ENCODE data around the gene CCL22.
"Not testable (repeated sequence)": the region's sequence is repeated elsewhere in the genome, so short reads cannot be mapped to it uniquely, and the experiment has no call there.

Gene CCL22

DNA sequence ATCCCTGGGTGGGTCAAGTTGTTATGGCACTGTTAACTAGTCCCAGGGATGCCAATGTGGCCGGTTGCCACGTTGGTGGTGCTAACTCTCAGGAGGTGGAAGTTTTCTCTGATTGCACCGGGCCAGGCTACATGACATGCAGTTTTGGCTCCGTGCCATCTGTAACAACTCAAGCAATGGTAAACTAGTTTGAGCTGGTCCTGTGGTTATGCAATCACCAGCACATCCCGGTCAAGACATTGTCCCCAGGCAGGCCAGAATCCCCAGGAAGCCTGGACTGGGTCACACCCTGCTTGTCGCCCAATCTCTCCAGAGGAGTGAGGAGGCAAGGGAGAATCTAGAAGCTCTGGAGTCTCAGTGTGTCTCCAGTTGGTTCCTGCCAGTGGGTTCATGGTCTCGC is 35.9 kb downstream of the CCL22 start:
- no peak for DNase-seq (ENCODE audit: low spot score)

- DNase-seq (ENCODE audit: low spot score): no peak
Observed at GRCh38 chr16:57395026-57395425, 36.4 kb downstream of the CCL22 start.

DNA sequence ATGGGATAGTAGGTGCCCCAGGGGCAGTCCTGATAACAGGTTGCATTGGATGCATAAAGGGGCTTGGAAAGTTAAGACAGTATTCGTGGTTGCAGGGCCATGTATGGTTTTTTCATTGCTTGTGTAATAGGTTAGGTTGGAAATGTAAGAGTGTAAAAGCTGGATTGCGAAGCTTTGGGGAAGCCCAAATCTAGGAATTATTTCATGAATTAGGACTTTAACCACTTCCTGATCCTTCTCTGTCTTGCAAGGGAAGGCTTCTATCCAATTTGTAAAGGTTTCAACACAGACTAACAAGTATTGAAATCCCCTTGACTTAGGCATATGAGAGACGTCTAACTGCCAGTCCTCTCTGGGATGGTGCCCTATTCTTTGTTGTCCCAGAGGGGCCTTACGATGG is 38.2 kb downstream of the CCL22 start:
- no peak for DNase-seq (ENCODE audit: low spot score)

GRCh38 chr16:57397493-57397892 is 38.9 kb downstream of the CCL22 start:
- DNase-seq (ENCODE audit: low spot score): not testable (repeated sequence)

- DNase-seq (ENCODE audit: low spot score): no peak
Observed at GRCh38 chr16:57401943-57402640, 43.5 kb downstream of the CCL22 start.

DNA sequence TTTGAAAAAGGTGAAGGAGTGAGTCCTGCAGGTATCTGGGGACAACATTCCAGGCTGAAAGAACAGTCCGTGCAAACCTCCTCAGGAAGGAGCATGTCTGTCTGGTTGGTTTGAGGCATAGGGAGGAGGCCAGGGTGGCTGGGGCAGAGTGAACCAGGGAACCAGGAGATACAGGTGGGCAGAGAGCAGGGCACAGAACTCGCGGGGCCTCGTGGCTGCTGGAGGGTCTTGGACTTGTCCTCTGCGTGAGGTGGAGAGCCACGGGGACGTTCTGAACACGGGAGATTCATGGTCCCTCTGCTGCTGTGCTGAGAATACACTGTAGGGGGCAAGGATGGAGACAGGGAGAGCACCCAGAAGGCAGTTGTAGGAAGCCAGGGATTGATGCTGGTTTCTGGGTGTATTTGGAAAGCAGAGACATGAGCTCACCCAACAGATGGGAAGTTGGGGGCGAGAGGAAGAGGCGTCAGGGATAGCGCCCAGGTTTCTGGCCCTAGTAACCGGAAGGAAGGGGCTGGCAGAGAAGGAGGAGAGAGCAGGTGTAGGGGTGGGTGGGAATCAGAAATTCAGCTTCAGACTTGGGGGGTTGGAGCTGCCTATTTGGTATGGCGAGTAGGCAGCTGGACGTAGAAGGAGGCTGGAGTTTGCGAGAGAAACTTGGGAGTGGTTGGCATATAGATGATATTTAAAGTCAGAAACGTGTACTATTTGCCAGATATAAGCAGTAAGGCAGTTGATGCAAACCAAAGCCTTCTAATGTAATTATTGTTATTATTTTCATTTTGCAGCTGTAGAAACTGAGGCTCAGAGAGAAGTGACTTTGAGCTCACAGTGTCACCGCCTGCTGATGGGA is 45.6 kb downstream of the CCL22 start, which contains the start of gene CCL17:
Gene CCL17, plus strand, starts transcription at position 803 of the 853 bp plus-strand sequence. CDS start 9,166 bp downstream, outside the sequence.
- DNase-seq (ENCODE audit: low spot score): no peak

DNA sequence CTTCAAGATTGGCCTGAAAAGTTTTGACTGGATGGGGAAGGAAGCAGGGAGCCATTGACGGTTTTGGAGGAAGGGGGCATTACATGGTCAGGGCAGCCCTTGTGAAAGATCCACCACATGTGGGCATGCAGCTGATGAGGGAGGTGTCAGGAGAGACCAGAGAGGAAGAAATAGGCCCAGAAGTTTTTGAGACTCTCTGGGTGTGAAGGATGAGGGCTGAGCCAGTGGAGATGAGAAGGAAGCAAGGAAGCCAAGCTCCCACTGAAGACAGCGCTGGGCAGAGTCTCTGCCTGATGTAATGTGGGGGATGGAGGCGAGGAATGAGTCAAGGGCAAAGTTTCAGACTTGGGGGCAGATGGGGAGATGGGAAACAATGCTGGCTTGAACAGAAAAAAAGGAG is 46.5 kb downstream of the CCL22 start:
- no peak for DNase-seq (ENCODE audit: low spot score)

DNA sequence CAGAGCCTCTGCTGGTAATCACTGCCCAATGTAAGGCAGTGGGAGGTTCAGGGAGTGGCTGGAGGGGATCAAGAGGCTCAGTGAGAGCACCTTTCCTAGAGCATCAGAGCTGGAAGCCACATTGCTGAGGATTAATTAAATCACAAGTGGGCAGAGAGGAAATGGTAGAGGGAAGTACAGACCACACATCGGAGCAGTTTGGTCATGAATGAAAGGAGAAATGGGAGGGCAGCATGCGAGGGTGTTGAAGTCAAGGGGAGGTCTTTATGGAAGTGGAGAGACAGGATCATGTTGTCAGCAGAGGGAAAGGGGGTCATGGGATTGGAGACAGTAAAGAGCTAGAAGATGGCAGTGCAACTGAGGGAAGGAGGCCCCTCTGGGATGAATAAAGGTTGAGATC is 48.3 kb downstream of the CCL22 start:
- DNase-seq (ENCODE audit: low spot score): no peak

DNA sequence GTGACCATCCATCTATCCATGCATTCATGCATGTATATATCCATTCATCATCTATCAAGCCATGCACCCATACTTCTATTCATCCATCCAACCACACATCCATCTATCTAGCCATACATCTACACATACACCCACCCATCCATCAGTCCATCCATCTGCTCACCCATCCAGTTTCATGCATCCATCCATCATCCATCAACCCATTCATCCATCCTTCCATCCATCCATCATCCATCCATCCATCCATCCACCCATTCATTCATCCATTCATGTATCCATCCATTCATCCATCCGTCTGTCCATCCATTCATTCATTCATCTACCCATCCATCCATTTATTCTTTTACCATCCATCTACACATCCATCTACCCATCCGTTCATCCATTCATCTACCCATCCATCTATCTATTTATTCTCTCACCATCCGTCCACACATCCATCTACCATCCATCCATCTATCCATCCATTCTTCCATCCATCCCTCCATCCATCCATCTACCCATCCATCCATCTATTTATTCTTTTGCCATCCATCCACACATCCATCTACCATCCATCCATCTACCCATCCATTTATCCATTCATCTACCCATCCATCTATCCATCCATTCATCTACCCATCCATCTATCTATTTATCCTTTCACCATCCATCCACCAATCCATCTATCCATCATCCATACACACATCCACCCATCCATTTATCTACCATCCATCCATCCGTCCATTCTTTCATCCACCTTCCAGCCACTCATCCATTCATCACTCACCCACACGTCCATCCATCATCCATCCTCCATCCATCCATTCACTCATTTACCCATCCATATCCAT is 49.2 kb downstream of the CCL22 start:
- no peak for DNase-seq (ENCODE audit: low spot score)

DNA sequence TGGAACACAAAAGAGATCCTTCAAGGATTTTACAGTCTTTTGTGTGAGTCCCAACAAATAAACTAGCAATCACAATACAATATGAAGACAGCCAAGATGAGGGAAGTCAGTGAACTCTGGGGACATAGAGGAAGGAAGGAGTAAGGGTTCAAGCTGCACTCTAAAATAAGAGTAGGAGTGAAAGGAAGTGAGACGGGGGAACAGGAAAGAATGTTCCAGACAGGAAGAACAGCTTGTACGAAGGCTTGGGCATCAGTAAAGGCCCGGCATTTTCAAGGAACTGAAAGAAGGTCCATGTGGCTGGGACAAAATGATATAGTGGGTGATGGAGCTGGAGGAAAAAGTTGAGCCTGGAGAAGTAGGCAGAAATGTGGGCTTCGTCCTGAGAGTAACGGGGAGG is 50.5 kb downstream of the CCL22 start:
- no peak for DNase-seq (ENCODE audit: low spot score)

GRCh38 chr16:57409870-57410587 is 51.4 kb downstream of the CCL22 start:
- no peak for DNase-seq (ENCODE audit: low spot score)

- DNase-seq (ENCODE audit: low spot score): no peak
Observed at GRCh38 chr16:57411362-57411976, 52.9 kb downstream of the CCL22 start.

DNA sequence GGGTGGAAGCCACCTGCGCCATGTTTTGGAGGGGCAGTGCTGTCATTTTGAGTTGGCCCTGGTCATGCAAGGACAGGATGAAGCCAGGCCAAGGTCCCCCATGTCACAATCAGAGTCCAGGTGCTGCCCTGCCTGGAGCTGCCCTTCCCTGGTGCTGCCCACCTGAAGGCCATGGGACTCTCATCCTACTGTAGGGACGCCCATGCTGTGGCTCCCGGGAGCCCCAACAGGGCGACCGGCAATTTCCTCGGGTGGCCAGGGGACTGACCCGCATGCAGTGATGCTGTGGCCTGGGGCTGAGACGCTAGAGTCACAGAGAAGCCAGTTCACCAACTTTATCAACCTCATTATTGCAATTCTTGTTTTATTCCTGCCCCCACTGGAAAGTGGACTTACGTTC is 54.0 kb downstream of the CCL22 start:
- no peak for DNase-seq (ENCODE audit: low spot score)

DNA sequence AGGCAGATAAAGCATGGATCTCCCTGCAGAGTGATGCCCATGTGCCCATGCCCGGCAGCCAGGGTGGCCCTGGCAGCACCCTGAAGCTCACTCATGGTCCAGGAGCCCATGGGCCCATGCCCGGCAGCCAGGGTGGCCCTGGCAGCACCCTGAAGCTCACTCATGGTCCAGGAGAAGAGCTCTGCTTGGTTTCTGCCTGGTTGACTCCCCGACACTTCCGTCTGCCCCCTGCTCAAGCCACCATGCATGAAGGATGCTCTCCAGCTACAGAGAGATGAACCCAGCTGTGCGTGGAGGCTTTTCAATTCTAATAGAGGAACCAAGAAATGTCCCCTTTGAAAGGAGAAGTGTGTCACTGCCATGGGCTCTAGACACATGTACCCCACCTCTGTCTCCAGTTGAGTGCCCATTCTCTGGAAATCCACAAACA is 54.7 kb downstream of the CCL22 start:
- DNase-seq (ENCODE audit: low spot score): no peak

- no peak for DNase-seq (ENCODE audit: low spot score)
Observed at GRCh38 chr16:57413733-57414132, 55.1 kb downstream of the CCL22 start.
